HepG2 (cell line): ENCODE results near the gene ERLEC1. TPM values are rescaled to one million over a fixed set of nuclear protein-coding genes. Genes with fewer than 3 reads are reported as not detected.

Experiments
- ARID3A ChIP-seq: IDR thresholded peaks from 2 replicates; pipeline ENCODE4 v1.6.1; 2012; ENCODE audit warnings: low read depth, low read length, improper control_type of control experiment
- CBX1 ChIP-seq: IDR thresholded peaks from one replicate; pipeline ENCODE4 v1.6.1; 2016; ENCODE audit warnings: antibody characterized with exemption, low read depth
- CBX2 ChIP-seq, 2 experiments: fragments of 200-600 bp in 1 of 2; sonication (generic); formaldehyde crosslinking in 1 of 2; IDR thresholded peaks; 2 replicates each; pipeline versions ENCODE4 v1.7.0 to v1.8.1; 2018 to 2022; ENCODE audit warnings: low read depth in 2 of 2, low read length in 1 of 2, mild to moderate bottlenecking in 1 of 2, missing genetic modification reagents in 1 of 2
- DDIT3 ChIP-seq: sonication (generic); formaldehyde crosslinking; IDR thresholded peaks from 2 replicates; pipeline ENCODE4 v1.4.0; 2020; ENCODE audit warnings: mild to moderate bottlenecking, missing genetic modification reagents
- DPF2 ChIP-seq: sonication (generic); formaldehyde crosslinking; IDR thresholded peaks from 2 replicates; pipeline ENCODE4 v1.4.0; 2020; ENCODE audit warnings: mild to moderate bottlenecking, low read depth, missing genetic modification reagents, borderline replicate concordance
- FLYWCH1 ChIP-seq: sonication (generic); formaldehyde crosslinking; IDR thresholded peaks from 2 replicates; pipeline ENCODE4 v1.8.1; 2023; ENCODE audit warnings: mild to moderate bottlenecking, missing genetic modification reagents
- HCFC1 ChIP-seq: fragments of 150-350 bp; IDR thresholded peaks from 2 replicates; pipeline ENCODE4 v1.6.1; 2014; ENCODE audit warnings: low read depth, low read length
- KLF11 ChIP-seq: IDR thresholded peaks from 2 replicates; pipeline ENCODE4 v1.6.1; 2016; ENCODE audit warnings: missing compliant biosample characterization
- NBN ChIP-seq: fragments of 450-650 bp; conservative IDR thresholded peaks from 2 replicates; pipeline ENCODE4 v1.6.1; 2017
- NFE2L1 ChIP-seq: sonication (generic); formaldehyde crosslinking; IDR thresholded peaks from 2 replicates; pipeline ENCODE4 v1.4.0; 2020; ENCODE audit warnings: missing genetic modification reagents, mild to moderate bottlenecking, borderline replicate concordance
- PREB ChIP-seq: sonication (generic); formaldehyde crosslinking; IDR thresholded peaks from 2 replicates; pipeline ENCODE4 v1.4.0; 2020; ENCODE audit warnings: missing genetic modification reagents
- RXRB ChIP-seq: IDR thresholded peaks from 2 replicates; pipeline ENCODE4 v1.6.1; 2016; ENCODE audit warnings: borderline replicate concordance, missing genetic modification reagents, missing compliant biosample characterization
- TBX2 ChIP-seq: sonication (generic); formaldehyde crosslinking; IDR thresholded peaks from 2 replicates; pipeline ENCODE4 v1.5.0; 2020; ENCODE audit warnings: missing genetic modification reagents, mild to moderate bottlenecking, borderline replicate concordance
- WIZ ChIP-seq: sonication (generic); formaldehyde crosslinking; IDR thresholded peaks from 2 replicates; pipeline ENCODE4 v1.5.1; 2020; ENCODE audit warnings: mild to moderate bottlenecking, missing genetic modification reagents
- ZNF124 ChIP-seq: sonication (generic); formaldehyde crosslinking; IDR thresholded peaks from 2 replicates; pipeline ENCODE4 v1.4.0; 2020; ENCODE audit warnings: missing genetic modification reagents
- ZNF263 ChIP-seq: sonication (generic); formaldehyde crosslinking; IDR thresholded peaks from 2 replicates; pipeline ENCODE4 v1.4.0; 2020; ENCODE audit warnings: missing genetic modification reagents
- ZNF550 ChIP-seq: sonication (generic); formaldehyde crosslinking; IDR thresholded peaks from 2 replicates; pipeline ENCODE4 v1.4.0; 2020; ENCODE audit warnings: mild to moderate bottlenecking, missing genetic modification reagents, borderline replicate concordance
- ZNF567 ChIP-seq: sonication (generic); formaldehyde crosslinking; IDR thresholded peaks from 2 replicates; pipeline ENCODE4 v1.8.1; 2023; ENCODE audit warnings: mild to moderate bottlenecking, missing genetic modification reagents, borderline replicate concordance
- ZNF773 ChIP-seq: sonication (generic); formaldehyde crosslinking; IDR thresholded peaks from 2 replicates; pipeline ENCODE4 v1.4.0; 2020; ENCODE audit warnings: missing genetic modification reagents, borderline replicate concordance
- ZNF777 ChIP-seq: sonication (generic); formaldehyde crosslinking; IDR thresholded peaks from 2 replicates; pipeline ENCODE4 v1.4.0; 2020; ENCODE audit warnings: missing genetic modification reagents
- ZNF781 ChIP-seq: sonication (generic); formaldehyde crosslinking; IDR thresholded peaks from 2 replicates; pipeline ENCODE4 v1.5.1; 2020; ENCODE audit warnings: borderline replicate concordance, mild to moderate bottlenecking, missing genetic modification reagents; ENCODE audit errors: not compliant biosample characterization
- ZSCAN30 ChIP-seq: sonication (generic); formaldehyde crosslinking; IDR thresholded peaks from 2 replicates; pipeline ENCODE4 v1.5.0; 2020; ENCODE audit warnings: mild to moderate bottlenecking, missing genetic modification reagents
- ZSCAN5A ChIP-seq: sonication (generic); formaldehyde crosslinking; IDR thresholded peaks from 2 replicates; pipeline ENCODE4 v1.8.0; 2022; ENCODE audit warnings: mild to moderate bottlenecking, missing genetic modification reagents, borderline replicate concordance
- polyA plus RNA-seq, 8 experiments: library from polyadenylated mRNA; depleted of rRNA in 3 of 8; stranded (reverse) in 7 of 8; unstranded in 1 of 8; fragments of >200 nt; fragmentation: Illumina TruSeq in 4 of 8; extraction: Trizol in 4 of 8; gene quantifications; 2 replicates each; pipeline versions ENCODE4 v1.2.1 to v1.2.3, GENCODE V29; 2011 to 2016; ENCODE audit warnings: low read depth in 4 of 8, missing spikeins in 1 of 8, mixed read lengths in 1 of 8; ENCODE audit not compliant: insufficient read depth in 1 of 8
- total RNA-seq, 5 experiments: library from RNA; depleted of rRNA; stranded (reverse); fragments of >200 nt; fragmentation: Illumina TruSeq; extraction: Trizol; gene quantifications; 2 replicates each; pipeline ENCODE4 v1.2.3, GENCODE V29; 2016; ENCODE audit warnings: low read depth in 1 of 5

ERLEC1 gene
- total and polyA plus RNA-seq, 2 of the 13 experiments (the other 11 are each of a cell fraction or from before 2014, with no cell fraction given): 87.3 to 88.4 TPM

GRCh38 chr2:53826587-53827397, 39.9 kb downstream of the ERLEC1 start (continued):
- TF ChIP-seq RXRB: peak; percentile 98
- peak; percentile 99 for TF ChIP-seq TBX2 (CRISPR knock-in tag)
- TF ChIP-seq CBX1: peak; percentile 44
- peak; percentile 99 for TF ChIP-seq DPF2
- 0 out of 2 replicates have a peak, but pooled peaks have one; percentile 57 for TF ChIP-seq DDIT3 (CRISPR knock-in tag)
- no peak for TF ChIP-seq ZNF777
- TF ChIP-seq PREB (CRISPR knock-in tag): no peak
- TF ChIP-seq KLF11 (CRISPR knock-in tag): peak; percentile 95
- no peak for TF ChIP-seq ZNF567 (CRISPR knock-in tag)
- peak; percentile 79; the same call in 1 of the 2 replicates for TF ChIP-seq ZNF124 (CRISPR knock-in tag)
- no peak for TF ChIP-seq WIZ
- TF ChIP-seq ARID3A: peak; percentile 92; the same call in 1 of the 2 replicates
- peak; percentile 86; the same call in 1 of the 2 replicates for TF ChIP-seq ZSCAN5A (CRISPR knock-in tag)
- TF ChIP-seq HCFC1: no peak
- no peak for TF ChIP-seq NBN
- peak; percentile 26 for TF ChIP-seq ZNF781 (CRISPR knock-in tag)
- TF ChIP-seq CBX2 (IDR thresholded peaks at IDR 0.05; ENCODE audit: low read depth, low read length): no peak
- TF ChIP-seq CBX2 (CRISPR knock-in tag; IDR thresholded peaks at IDR 0.05; ENCODE audit: low read depth): no peak
- TF ChIP-seq ZSCAN30 (CRISPR knock-in tag): peak; percentile 58; the same call in 1 of the 2 replicates
- TF ChIP-seq ZNF263: 0 out of 2 replicates have a peak, but pooled peaks have one; percentile 13
- no peak for TF ChIP-seq NFE2L1 (CRISPR knock-in tag)
- TF ChIP-seq ZNF773 (CRISPR knock-in tag): no peak
- no peak for TF ChIP-seq FLYWCH1
- TF ChIP-seq ZNF550 (CRISPR knock-in tag): no peak
